K562 (cell line): ENCODE results near the gene GJB2. TPM values are rescaled to one million over a fixed set of nuclear protein-coding genes. Genes with fewer than 3 reads are reported as not detected.

Experiments used
- ATAC-seq: fragments of 200-7000 bp; cut with Tn5 transposase; 3 replicates; pipeline ENCODE4 v1.9.1; 2020; ENCODE audit warnings: moderate library complexity
- BruUV-seq: library from RNA; stranded (reverse); fragments of 400-500 nt; replicated peaks from 2 replicates; lab custom pipeline; 2021; lab: Mats Ljungman, UMichigan
- CTCF ChIA-PET: fragments of 300-600 bp; formaldehyde crosslinking; extraction: SDS; loops from one replicate; lab custom pipeline; 2021; ENCODE audit warnings: low intra/inter-chr PET ratio; lab: Yijun Ruan, JAX
- POLR2A ChIA-PET: fragments of 300-600, 350-650 bp; sonication (Branson Sonifier 250); formaldehyde crosslinking; extraction: SDS; loops from one replicate; lab custom pipeline; 2021; ENCODE audit warnings: antibody characterized with exemption, inconsistent platforms; lab: Yijun Ruan, JAX
- DNase-seq, 4 experiments: peaks; one replicate each; pipeline versions ENCODE4 v3.0.0 to v3.0.0-alpha.2; 2011 to 2018; ENCODE audit warnings: low spot score in 3 of 4, mixed read lengths in 3 of 4; ENCODE audit errors: extremely low read depth in 1 of 4
- FAIRE-seq: peaks from 2 replicates; lab custom pipeline; 2011; peaks lifted over from hg19 to GRCh38; lab: Jason Lieb, UNC
- H2AFZ ChIP-seq: 2 replicates; pipeline ENCODE4 v1.6.0; 2011; ENCODE audit warnings: low read depth, low read length, control low read depth, inconsistent platforms
- H3K27ac ChIP-seq: fragments of 200-600 bp; 3 replicates; pipeline ENCODE4 v1.8.0; 2011; ENCODE audit warnings: low read depth, mild to moderate bottlenecking, control low read depth, inconsistent platforms, low read length, moderate library complexity, mixed read lengths; ENCODE audit errors: extremely low read depth
- H3K27me3 ChIP-seq, 2 experiments: fragments of 300-600 bp in 1 of 2; 2 replicates in 1 of 2; 3 replicates in 1 of 2; pipeline versions ENCODE4 v1.6.0 to v1.8.0; 2011; ENCODE audit warnings: inconsistent platforms in 2 of 2, low read length in 2 of 2, mild to moderate bottlenecking in 1 of 2, mixed read lengths in 1 of 2, moderate library complexity in 1 of 2; ENCODE audit not compliant: control insufficient read depth in 2 of 2, insufficient read depth in 2 of 2
- H3K36me3 ChIP-seq: fragments of 300-600 bp; 3 replicates; pipeline ENCODE4 v1.8.0; 2011; ENCODE audit warnings: mild to moderate bottlenecking, low read length, inconsistent platforms; ENCODE audit not compliant: control insufficient read depth, insufficient read depth
- H3K4me1 ChIP-seq, 2 experiments: fragments of 200-600 bp in 1 of 2; replicated peaks in 1 of 2; 2 replicates in 1 of 2; 3 replicates in 1 of 2; pipeline versions ENCODE4 v1.5.1 to v1.8.0; 2011; ENCODE audit warnings: inconsistent platforms in 2 of 2, low read length in 2 of 2, mild to moderate bottlenecking in 1 of 2, mixed read lengths in 1 of 2, moderate library complexity in 1 of 2; ENCODE audit not compliant: control insufficient read depth in 2 of 2, insufficient read depth in 2 of 2
- H3K4me2 ChIP-seq: 2 replicates; pipeline ENCODE4 v1.6.1; 2011; ENCODE audit warnings: low read length, control low read depth, inconsistent platforms, mixed read lengths; ENCODE audit not compliant: insufficient read depth
- H3K4me3 ChIP-seq: fragments of 200-600 bp; sonication (generic), shearing (Covaris generic); 2 replicates; pipeline ENCODE4 v1.5.1; 2016; ENCODE audit warnings: control low read depth, inconsistent platforms
- H3K79me2 ChIP-seq: fragments of 200-600 bp; 3 replicates; pipeline ENCODE4 v1.8.0; 2011; ENCODE audit warnings: low read length, inconsistent platforms; ENCODE audit not compliant: control insufficient read depth, insufficient read depth
- H3K9ac ChIP-seq, 2 experiments: 2 replicates each; pipeline versions ENCODE4 v1.6.0 to v1.6.1; 2011; ENCODE audit warnings: low read depth in 2 of 2, low read length in 2 of 2, control low read depth in 1 of 2, inconsistent platforms in 1 of 2, mild to moderate bottlenecking in 1 of 2, mixed read lengths in 1 of 2; ENCODE audit not compliant: insufficient read depth in 1 of 2
- H3K9me1 ChIP-seq: one replicate; pipeline ENCODE4 v1.6.0; 2011; ENCODE audit warnings: inconsistent platforms, mild to moderate bottlenecking, low read length, moderate library complexity; ENCODE audit not compliant: control insufficient read depth, insufficient read depth
- H3K9me3 ChIP-seq: replicated peaks from 2 replicates; pipeline ENCODE4 v1.5.1; 2011; ENCODE audit warnings: low read depth, low read length, inconsistent platforms; ENCODE audit not compliant: control insufficient read depth, insufficient read depth
- H4K20me1 ChIP-seq: replicated peaks from 2 replicates; pipeline ENCODE4 v1.6.1; 2011; ENCODE audit warnings: low read length, inconsistent platforms, mixed read lengths; ENCODE audit not compliant: control insufficient read depth, insufficient read depth
- MCM2 ChIP-seq: fragments of 450-650 bp; IDR thresholded peaks from 2 replicates; pipeline ENCODE4 v1.6.1; 2017; ENCODE audit warnings: low read depth, mild to moderate bottlenecking
- NFATC3 ChIP-seq: fragments of 450-650 bp; IDR thresholded peaks from 2 replicates; pipeline ENCODE4 v1.6.1; 2017; ENCODE audit warnings: mild to moderate bottlenecking
- RAD51 ChIP-seq: fragments of 450-650 bp; IDR thresholded peaks from 2 replicates; pipeline ENCODE4 v1.7.1; 2016; ENCODE audit warnings: low read depth, mild to moderate bottlenecking, borderline replicate concordance
- TAF1 ChIP-seq: IDR thresholded peaks from 2 replicates; pipeline ENCODE4 v1.6.1; 2011; ENCODE audit warnings: mild to moderate bottlenecking, low read length, moderate library complexity; ENCODE audit not compliant: insufficient read depth, control insufficient read depth, severe bottlenecking; ENCODE audit errors: extremely low read depth
- WGBS: fragments of 100-300 bp; shearing (Covaris generic); methylation state at CpG from one replicate; pipeline ENCODE4 v1.1.6; 2016; ENCODE audit warnings: low coverage, mixed read lengths; ENCODE audit not compliant: insufficient coverage; ENCODE audit errors: missing lambda C conversion rate; 5-methylcytosine and 5-hydroxymethylcytosine counted together
- in situ Hi-C: fragments of 300-500 bp; cut with MboI; formaldehyde crosslinking; loops from 4 replicates; pipeline ENCODE4 v1.15.0; 2018; ENCODE audit warnings: inconsistent platforms, mixed read lengths
- intact Hi-C: fragments of 100-400 bp; cut with micrococcal nuclease; formaldehyde crosslinking; loops from 2 replicates; pipeline ENCODE4 v1.14.2; 2022
- polyA plus RNA-seq, 8 experiments: library from polyadenylated mRNA; depleted of rRNA in 4 of 8; stranded (reverse) in 5 of 8; unstranded in 3 of 8; fragments of >200 nt; fragmentation: Nextera tagmentation in 2 of 8; fragmentation: Illumina TruSeq in 1 of 8; extraction: Ambion mirVana in 2 of 8; extraction: Trizol in 1 of 8; gene quantifications; 2 replicates each; pipeline versions ENCODE4 v1.2.1 to v1.2.3, GENCODE V29; 2011 to 2014; ENCODE audit warnings: inconsistent platforms in 1 of 8, missing spikeins in 1 of 8
- total RNA-seq, 7 experiments: library from RNA; depleted of rRNA in 6 of 7; stranded (reverse); fragments of >200 nt in 6 of 7; fragmentation: Illumina TruSeq in 2 of 7; extraction: Trizol in 2 of 7; gene quantifications; 2 replicates each; pipeline versions ENCODE4 v1.2.1 to v1.2.3, GENCODE V29; 2011 to 2021; ENCODE audit warnings: low replicate concordance in 1 of 7
- TF ChIP-seq, protein P1 (sequence below): fragments of 450-650 bp; IDR thresholded peaks from 2 replicates; pipeline ENCODE4 v1.6.1; 2016; ENCODE audit warnings: borderline replicate concordance
- TF ChIP-seq, protein P2 (sequence below): sonication (generic); formaldehyde crosslinking; IDR thresholded peaks from 2 replicates; pipeline ENCODE4 v1.8.1; 2023; ENCODE audit warnings: mild to moderate bottlenecking, missing genetic modification reagents, moderate library complexity
- TF ChIP-seq, protein P3 (sequence below): fragments of 200-800 bp; sonication (Bioruptor generic); IDR thresholded peaks from 2 replicates; pipeline ENCODE4 v1.6.1; 2016; ENCODE audit warnings: missing genetic modification characterization, missing compliant biosample characterization

The GJB2 gene
- total and polyA plus RNA-seq, 9 of the 15 experiments (the other 6 are each of a cell fraction or from before 2014, with no cell fraction given) = not detected

DNA sequence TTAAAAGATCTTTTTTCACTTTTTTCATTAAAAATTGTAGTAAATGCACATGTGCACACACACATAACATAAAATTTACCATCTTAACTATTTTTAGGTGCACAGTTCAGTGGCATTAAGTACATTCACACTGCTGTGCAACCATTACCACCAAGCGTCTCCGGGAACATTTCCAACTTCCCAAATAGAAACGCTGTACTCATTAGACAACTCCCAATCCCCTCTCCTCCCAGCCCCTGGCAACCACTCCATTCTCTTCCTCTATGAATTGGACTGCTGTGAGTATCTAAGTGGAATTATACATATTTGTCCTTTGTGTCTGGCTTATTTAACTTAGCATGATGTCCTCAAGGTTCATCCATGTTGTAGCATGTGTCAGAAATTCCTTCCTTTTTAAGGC lies 11.6 kb downstream of the GJB2 start:
- H3K79me2 ChIP-seq = no peaks in the 10 kb centered on the region
- H3K4me2 ChIP-seq = no peak overlapping the region
- H3K27me3 ChIP-seq = peaks cover 21 to 30% of the 10 kb centered on the region in 2 experiments; a peak in 4 of 5 replicates
- CTCF ChIA-PET = interaction anchor here (0.9 kb wide), 1 partner anchor 92 kb away, joined by 3 read pairs; no protein-coding TSS in a partner anchor
- no peak overlapping the region for H3K4me3 ChIP-seq
- H4K20me1 ChIP-seq = no peaks in the 10 kb centered on the region
- H3K9ac ChIP-seq = no peak overlapping the region
- in situ Hi-C loops = no loop called here
- H3K4me1 ChIP-seq = no peaks in the 10 kb centered on the region
- no TSS peak for BruUV-seq
- FAIRE-seq (no peak), DNase-seq (no peak), ATAC-seq (no peak)
- H3K9me3 ChIP-seq = no peaks in the 10 kb centered on the region
- H3K9me1 ChIP-seq = no peaks in the 10 kb centered on the region
- POLR2A ChIA-PET = no interaction called here
- 0% methylated on average over 3 of the region's 3 CpGs for WGBS
- H2AFZ ChIP-seq = no peak overlapping the region
- no peaks in the 10 kb centered on the region for H3K36me3 ChIP-seq
- intact Hi-C loops = loop anchor here (5.0 kb wide), 1 partner anchor 306 kb away; no protein-coding TSS in a partner anchor
- no peak overlapping the region for H3K27ac ChIP-seq
- TF ChIP-seq, protein P1, sequence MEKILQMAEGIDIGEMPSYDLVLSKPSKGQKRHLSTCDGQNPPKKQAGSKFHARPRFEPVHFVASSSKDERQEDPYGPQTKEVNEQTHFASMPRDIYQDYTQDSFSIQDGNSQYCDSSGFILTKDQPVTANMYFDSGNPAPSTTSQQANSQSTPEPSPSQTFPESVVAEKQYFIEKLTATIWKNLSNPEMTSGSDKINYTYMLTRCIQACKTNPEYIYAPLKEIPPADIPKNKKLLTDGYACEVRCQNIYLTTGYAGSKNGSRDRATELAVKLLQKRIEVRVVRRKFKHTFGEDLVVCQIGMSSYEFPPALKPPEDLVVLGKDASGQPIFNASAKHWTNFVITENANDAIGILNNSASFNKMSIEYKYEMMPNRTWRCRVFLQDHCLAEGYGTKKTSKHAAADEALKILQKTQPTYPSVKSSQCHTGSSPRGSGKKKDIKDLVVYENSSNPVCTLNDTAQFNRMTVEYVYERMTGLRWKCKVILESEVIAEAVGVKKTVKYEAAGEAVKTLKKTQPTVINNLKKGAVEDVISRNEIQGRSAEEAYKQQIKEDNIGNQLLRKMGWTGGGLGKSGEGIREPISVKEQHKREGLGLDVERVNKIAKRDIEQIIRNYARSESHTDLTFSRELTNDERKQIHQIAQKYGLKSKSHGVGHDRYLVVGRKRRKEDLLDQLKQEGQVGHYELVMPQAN = no peak
- TF ChIP-seq MCM2 (no peak), TAF1 (no peak), RAD51 (no peak), NFATC3 (no peak)
- TF ChIP-seq, protein P2, sequence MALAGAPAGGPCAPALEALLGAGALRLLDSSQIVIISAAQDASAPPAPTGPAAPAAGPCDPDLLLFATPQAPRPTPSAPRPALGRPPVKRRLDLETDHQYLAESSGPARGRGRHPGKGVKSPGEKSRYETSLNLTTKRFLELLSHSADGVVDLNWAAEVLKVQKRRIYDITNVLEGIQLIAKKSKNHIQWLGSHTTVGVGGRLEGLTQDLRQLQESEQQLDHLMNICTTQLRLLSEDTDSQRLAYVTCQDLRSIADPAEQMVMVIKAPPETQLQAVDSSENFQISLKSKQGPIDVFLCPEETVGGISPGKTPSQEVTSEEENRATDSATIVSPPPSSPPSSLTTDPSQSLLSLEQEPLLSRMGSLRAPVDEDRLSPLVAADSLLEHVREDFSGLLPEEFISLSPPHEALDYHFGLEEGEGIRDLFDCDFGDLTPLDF = no peak
- TF ChIP-seq, protein P3, sequence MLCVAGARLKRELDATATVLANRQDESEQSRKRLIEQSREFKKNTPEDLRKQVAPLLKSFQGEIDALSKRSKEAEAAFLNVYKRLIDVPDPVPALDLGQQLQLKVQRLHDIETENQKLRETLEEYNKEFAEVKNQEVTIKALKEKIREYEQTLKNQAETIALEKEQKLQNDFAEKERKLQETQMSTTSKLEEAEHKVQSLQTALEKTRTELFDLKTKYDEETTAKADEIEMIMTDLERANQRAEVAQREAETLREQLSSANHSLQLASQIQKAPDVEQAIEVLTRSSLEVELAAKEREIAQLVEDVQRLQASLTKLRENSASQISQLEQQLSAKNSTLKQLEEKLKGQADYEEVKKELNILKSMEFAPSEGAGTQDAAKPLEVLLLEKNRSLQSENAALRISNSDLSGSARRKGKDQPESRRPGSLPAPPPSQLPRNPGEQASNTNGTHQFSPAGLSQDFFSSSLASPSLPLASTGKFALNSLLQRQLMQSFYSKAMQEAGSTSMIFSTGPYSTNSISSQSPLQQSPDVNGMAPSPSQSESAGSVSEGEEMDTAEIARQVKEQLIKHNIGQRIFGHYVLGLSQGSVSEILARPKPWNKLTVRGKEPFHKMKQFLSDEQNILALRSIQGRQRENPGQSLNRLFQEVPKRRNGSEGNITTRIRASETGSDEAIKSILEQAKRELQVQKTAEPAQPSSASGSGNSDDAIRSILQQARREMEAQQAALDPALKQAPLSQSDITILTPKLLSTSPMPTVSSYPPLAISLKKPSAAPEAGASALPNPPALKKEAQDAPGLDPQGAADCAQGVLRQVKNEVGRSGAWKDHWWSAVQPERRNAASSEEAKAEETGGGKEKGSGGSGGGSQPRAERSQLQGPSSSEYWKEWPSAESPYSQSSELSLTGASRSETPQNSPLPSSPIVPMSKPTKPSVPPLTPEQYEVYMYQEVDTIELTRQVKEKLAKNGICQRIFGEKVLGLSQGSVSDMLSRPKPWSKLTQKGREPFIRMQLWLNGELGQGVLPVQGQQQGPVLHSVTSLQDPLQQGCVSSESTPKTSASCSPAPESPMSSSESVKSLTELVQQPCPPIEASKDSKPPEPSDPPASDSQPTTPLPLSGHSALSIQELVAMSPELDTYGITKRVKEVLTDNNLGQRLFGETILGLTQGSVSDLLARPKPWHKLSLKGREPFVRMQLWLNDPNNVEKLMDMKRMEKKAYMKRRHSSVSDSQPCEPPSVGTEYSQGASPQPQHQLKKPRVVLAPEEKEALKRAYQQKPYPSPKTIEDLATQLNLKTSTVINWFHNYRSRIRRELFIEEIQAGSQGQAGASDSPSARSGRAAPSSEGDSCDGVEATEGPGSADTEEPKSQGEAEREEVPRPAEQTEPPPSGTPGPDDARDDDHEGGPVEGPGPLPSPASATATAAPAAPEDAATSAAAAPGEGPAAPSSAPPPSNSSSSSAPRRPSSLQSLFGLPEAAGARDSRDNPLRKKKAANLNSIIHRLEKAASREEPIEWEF (CRISPR knock-in tag) = no peak
